ENCODE measurements around the gene PDE9A.
"Not testable (repeated sequence)": the region's sequence is repeated elsewhere in the genome, so short reads cannot be mapped to it uniquely, and the experiment has no call there.

Gene PDE9A

GRCh38 chr21:42653231-42654061, at the start of gene PDE9A:
Gene PDE9A (plus strand): TSS chr21:42653621. CDS start chr21:42653815, 194 bp downstream.
- peak in 5 of 14 donors; percentile 33 to 70 (median 59) for DNase-seq

DNA sequence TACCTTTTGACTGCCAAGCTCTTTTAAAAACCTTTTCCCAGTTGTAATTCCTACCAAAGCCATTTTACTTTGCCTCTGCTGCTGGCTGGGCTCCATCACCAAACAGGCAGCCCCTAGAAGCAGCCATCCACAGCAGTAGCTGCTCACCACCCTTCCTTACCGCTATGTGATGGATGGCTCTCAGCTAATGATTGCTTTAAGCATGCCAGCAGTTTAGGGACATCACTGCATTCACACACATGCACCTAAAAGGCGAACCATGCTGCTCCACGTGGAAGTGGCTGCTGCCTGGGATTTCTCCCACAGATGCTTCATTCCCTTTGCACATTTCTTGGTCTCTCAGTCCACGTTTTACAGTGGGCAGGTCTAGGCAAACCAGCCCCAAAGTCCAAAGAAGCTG, 46.3 kb upstream of the PDE9A start:
- DNase-seq, result no peak

DNA sequence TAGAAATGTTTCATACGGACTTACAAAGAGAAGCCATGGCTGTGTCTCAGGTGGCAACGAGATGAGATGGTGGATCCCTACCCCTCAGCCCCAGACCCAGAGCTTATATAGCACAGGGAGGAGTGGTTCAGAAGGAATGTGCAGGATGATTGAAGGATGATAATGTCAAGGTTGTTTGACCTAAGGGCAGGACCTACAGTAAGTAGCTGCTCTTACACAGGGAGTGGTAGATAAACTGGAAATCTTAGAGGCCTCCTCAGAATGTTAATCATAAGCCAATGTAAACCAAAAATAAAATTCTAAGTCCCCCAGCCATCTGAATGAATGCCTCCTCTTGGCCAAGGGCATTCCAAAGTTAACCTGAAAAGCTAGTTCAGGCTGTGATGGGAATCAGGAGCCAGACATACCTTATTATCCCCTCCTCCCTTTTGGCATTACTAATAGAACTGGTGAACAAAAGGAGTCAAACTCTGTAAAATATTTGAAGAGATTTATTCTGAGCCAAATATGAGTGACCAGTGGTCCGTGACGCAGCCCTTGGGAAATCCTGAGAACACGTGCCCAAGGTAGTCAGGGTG, 45.8 kb upstream of the PDE9A start:
- no peak for DNase-seq

DNA sequence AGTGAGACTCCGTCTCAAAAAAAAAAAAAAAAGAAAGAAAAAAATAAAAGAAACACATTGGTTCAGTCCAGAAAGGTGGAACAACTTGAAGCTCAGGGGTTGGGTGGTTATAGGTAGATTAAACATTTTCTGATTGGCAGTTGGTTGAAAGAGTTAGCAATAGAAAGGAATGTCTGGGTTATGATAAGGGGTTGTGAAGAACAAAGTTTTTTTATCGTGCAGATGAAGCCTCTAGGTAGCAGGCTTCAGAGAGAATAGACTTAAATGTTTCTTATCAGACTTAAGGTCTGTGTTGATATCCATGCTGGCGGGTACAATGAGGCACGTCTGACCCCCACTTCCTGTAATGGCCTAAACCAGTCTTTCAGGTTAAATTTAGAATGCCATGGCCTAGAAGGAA, 45.0 kb upstream of the PDE9A start:
- DNase-seq, result no peak

DNA sequence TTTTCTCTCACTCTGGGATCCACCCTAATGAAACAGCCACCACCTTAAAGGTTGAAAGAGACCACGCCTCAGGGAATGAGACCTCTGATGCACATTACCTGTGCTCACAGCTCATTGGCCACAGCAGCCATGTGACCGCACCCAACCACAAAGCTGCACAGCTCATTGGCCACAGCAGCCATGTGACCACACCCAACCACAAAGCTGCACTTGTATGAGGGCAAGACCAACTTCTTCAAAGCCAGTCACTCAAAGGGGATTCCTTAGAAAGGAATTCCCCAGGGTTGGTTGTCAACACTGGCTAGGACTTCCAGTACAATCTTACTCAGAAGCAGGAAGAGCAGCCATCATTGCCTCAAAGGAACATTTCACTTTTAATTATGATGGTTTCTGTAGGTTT, 43.6 kb upstream of the PDE9A start:
- no peak for DNase-seq

- DNase-seq, result no peak
Measured at GRCh38 chr21:42611852-42612251, 41.6 kb upstream of the PDE9A start.

DNA sequence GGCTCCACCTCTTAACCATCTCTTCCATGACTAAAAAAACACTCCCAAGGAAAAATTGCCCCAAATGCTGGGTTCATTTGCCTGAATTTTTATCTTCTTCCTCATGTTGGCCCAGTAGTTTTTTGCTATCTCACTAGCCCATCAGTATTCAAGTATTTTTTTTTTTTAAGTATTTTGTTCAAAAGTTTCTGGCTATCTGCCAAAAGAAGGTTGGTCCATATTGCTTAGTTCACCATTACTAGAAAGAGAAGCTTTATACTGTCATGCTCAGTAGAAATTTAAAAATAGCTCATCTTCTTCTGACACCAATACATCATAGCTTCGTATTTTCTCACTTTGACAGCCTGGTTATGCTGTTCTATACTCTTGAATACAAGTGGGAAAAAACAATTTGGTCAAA, 41.0 kb upstream of the PDE9A start:
- no peak for DNase-seq

GRCh38 chr21:42613756-42614155, 39.7 kb upstream of the PDE9A start:
- DNase-seq, result no peak

GRCh38 chr21:42614396-42614795, 39.0 kb upstream of the PDE9A start:
- DNase-seq, result no peak

GRCh38 chr21:42614811-42615351, 38.5 kb upstream of the PDE9A start:
- no peak for DNase-seq

DNA sequence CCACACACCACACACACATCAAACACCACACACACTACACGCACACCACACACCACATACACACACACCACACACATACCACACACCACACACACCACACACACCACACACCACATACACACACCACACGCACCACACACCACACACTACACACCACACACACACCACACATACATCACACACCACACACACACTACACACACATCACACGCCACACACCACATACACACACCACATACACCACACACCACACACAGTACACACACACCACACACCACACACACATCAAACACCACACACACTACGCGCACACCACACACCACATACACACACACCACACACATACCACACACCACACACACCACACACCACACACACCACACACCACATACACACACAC, 38.0 kb upstream of the PDE9A start:
- DNase-seq, result not testable (repeated sequence)

DNA sequence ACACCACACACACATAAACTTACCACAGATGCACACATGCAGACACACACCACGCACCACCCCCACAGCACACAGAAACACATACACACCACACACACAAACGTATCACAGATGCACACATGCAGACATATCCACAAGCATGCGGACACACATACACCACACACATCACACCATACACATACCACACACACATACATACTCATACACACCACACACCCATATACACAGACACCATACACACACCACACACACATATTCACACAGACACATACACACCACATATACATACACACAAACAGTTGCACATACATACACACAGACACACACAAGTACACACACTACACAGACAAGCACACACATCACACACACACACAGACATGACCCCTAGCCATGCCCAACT, 37.5 kb upstream of the PDE9A start:
- DNase-seq, result no peak

- DNase-seq, result no peak
Measured at GRCh38 chr21:42616446-42616845, 37.0 kb upstream of the PDE9A start.

DNA sequence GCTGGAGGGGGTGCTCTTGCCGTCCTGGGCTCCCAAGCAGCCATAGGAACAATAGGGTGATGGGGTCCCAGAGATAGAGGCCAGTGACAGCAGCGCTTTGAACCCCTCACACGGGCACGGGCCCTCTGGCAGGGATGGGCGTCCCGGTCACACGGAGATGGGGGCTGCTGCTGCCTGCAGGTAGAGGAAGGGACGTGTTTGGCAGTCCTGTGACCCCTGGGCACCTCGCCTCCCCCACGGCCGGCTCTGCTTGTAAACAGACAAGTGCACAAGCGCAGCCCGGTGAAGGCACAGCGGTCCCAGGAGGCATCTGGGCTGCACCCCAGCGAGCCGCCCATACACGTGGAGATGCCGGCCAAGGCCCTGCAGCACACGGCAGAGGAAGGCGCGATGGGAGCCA, 36.5 kb upstream of the PDE9A start:
- no peak for DNase-seq

DNA sequence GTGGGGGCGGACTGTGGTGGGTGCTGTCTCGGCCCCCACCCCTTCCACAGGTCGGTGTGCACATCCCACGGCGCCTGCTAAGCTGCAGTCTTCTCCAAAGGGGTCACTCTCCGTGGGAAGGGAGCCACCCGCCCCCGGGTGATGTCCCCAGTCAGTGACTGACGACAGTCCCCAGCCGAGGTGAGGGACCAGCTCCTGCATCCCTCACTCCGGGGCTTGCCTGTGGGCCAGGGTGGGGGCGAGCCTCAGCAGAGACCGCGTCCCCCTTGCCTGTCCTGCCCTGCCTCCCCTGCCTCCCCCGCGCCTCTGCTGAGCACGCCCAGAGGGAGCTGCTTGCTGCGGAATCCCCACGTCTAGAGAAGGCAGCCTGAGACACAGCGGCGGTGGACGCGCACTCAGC, 35.9 kb upstream of the PDE9A start:
- DNase-seq, result no peak

GRCh38 chr21:42618707-42619102, 34.7 kb upstream of the PDE9A start:
- DNase-seq, result peak in 1 of 14 donors; percentile 7

DNA sequence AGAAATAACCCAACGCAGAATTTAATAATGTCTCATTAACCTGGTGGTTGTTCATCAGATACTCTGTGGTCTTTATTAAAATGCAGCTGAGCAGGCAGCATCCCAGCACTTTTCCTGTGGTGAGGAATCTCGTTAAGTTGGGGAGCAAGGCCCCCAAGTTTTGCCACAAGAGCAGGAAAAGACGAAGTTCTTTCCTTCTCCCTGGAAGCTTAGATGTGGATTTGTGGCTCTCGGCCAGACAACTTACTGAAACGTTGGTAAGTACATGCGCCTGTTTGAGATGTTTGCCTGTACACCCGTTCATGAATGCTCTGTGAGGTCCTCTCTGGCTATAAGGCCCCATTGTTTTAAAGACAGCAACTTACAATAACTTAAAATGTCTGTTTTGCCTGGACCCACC, 34.3 kb upstream of the PDE9A start:
- DNase-seq, result no peak

GRCh38 chr21:42619841-42620240, 33.6 kb upstream of the PDE9A start:
- DNase-seq, result no peak

- DNase-seq, result peak in 1 of 14 donors; percentile 8
Measured at GRCh38 chr21:42621166-42621818, 32.1 kb upstream of the PDE9A start.

- peak in 1 of 14 donors; percentile 8 for DNase-seq
Measured at GRCh38 chr21:42621819-42622177, 31.6 kb upstream of the PDE9A start.

DNA sequence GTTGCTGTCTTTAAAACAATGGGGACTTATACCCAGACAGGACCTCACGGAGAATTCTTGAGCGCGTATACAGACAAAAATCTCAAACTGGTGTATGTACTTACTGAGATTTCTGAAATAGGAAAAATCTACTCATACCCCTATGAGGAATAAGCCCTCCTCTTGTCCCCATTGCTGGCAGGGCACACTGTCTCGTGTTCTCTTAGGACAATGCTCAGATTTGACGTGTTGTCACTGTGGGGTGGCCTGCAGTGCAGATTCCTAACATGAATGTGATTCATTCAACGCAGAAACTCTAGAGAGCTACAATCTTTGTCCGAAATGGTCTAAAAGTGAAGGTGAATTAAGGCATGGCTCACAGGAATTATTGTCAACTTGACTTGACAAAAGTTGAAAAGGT, 31.1 kb upstream of the PDE9A start:
- no peak for DNase-seq

DNA sequence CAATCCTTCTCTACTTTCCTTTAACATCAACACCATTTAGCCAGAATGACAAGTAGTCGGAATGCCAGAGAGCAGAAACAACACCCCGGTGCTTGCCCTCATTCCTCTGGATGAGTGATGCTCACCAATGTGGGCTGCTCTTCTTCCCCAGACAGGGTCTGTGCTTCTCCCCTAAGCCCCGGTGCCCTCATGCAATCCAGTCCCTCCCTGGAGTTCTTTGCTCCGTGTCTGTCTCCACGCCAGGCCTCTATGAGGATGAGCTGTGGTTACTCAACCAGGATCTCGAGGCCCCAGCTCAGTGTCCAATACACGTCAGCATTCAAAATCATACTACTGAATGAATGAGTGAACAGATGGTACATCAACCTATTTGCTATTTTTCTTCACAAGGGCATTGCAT, 29.7 kb upstream of the PDE9A start:
- DNase-seq, result no peak

DNA sequence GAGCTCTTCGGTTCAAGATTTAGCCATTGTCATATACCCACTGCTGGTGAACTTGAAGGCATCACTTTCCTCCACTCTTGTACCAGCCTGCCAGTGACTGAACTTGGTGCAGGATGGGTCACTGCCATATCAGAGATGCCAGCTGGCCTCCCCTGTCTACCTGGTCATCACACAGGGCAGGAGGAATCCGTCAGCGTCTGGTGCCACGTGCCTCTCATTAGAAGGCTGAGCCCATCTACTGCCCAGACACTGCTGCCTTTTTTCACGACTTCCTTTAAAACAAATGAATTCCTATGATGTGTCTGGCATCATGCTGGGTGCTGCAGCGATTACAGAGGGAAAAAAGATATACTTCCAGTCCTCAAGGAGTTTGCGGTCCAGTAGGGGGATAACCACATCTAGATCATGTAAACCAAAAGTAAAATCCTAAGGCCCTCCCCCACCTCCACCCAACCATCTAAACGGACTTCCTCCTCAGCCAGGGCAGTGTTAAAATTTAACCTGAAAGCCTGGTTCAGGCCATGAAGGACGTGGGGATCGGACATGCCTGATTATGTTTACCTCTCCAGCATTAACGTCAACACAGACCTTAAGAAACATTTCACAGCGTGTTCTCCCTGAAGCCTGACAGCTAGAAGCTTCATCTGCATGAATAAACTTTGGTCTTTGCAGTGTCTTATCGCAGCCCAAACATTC, 29.2 kb upstream of the PDE9A start:
- no peak for DNase-seq

All from C1 segment of cervical spinal cord (tissue), 14 donors.